GM19238 (cell line): Measurements from ENCODE around the gene CNN3.

Experiments
- DNase-seq: peaks from one replicate; pipeline ENCODE4 v3.0.0; 2011; ENCODE audit warnings: low spot score; ENCODE audit not compliant: insufficient read length

The CNN3 gene

GRCh38 chr1:94922761-94923331, 4.1 kb downstream of the CNN3 start:
- DNase-seq: no peak

- no peak for DNase-seq
Measured at GRCh38 chr1:94921977-94922376, 4.9 kb downstream of the CNN3 start.

GRCh38 chr1:94920061-94920460, 6.8 kb downstream of the CNN3 start:
- no peak for DNase-seq

GRCh38 chr1:94919241-94920030, 7.5 kb downstream of the CNN3 start:
- no peak for DNase-seq

- DNase-seq: no peak
Measured at GRCh38 chr1:94917251-94917650, 9.7 kb downstream of the CNN3 start.

DNA sequence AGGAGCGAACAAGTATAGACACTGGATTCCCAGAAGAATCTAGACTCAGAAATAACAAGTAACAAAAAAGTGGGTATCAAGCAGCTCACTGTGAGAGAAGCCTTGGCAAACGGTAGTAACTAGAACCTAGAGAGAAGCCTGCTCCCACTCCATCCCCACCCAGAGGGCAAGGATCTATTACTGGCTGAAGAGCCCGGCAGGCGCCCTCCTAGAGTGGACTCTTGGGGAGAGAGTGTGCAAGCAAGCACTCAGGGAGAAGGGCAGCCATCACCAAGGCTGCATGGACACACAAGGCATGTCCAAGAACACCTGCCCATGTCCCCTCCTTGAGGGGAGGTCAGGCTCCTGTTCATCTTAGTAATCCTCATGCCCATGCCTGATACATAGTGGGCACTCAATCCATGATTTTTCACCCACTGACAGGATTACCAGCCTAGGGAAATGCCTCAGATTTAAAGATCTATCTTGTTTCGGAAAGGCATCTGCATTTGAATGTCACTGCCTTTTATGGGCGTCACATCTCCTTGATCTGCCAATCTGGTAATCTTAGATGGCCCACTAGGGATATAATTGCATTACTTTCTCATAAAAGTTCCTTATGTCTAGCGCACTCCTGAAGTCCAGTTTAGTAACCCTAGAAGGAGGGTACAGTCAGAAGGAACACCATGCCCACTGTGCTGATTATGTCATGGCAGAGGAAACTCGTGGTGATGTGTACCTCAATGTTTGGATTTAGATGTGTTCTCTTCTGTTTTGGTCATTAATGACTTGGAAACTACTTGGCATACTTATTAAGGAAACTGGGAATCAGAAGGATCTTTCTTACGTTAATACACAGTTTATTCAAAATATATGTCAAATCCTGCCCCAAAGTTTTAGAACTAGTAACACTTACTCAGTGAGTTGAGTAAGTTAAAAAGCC, 14.4 kb downstream of the CNN3 start:
- no peak for DNase-seq

GRCh38 chr1:94909486-94909885, 17.4 kb downstream of the CNN3 start:
- DNase-seq: no peak

- DNase-seq: no peak
Measured at GRCh38 chr1:94908965-94909364, 17.9 kb downstream of the CNN3 start.

DNA sequence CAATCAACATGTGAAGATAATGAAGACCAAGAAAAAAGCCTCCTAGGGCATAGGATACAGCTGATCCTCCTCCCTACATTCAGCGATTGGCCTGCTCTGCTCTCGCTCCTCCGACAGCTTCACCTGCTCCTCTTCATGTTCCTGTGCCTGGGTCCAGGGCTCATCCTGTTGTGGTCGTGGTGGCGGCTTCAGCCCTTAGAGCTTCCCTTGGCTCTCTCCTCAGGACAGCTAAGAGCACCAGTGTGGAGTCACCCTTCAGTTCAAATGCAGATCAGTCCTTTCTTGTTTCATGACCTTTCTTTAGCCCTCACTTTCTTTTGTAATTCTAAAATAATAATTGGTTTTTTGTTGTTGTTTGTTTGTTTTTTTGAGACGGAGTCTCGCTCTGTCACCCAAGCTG, 18.7 kb downstream of the CNN3 start:
- no peak for DNase-seq

GRCh38 chr1:94907136-94907535, 19.8 kb downstream of the CNN3 start:
- DNase-seq: no peak

DNA sequence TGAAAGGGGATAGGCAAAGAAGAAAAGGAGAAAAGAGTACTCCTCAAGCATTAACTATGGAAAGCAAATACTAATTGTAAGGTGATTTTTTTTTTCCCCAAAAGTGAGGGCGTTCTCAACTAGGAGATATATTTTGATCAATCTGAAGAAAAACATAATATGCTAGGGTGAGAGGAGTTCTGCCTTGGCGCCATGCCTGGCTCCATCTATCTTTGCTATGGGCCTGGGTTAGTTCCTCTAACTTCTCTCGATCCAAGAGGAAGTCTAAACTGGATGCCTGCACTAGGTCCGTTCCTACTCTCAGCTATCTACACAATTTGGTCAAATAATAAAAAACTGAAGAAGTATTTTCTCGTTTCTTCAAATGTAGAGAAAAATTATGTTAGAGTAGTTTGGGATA, 20.5 kb downstream of the CNN3 start:
- no peak for DNase-seq

DNA sequence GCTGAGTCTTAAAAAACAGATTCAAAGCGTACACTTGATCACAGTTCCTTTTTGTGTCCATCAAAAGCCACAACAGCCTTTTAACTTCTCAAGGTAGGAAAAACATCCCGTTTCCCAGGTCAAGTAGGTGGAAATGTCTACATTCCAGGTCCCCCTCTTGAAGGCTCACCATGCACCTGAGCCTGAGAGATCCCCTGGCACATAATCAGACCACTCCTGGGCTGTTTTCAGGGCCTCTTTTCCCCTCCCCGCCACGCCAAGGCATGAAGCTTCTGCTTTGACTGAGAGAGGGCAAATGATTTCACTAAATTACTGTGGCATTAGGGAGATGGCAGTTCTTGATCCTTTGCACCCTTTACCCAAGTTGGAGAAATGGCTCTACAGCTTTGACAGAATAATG, 21.7 kb downstream of the CNN3 start:
- DNase-seq: no peak

- DNase-seq: no peak
Measured at GRCh38 chr1:94903280-94904009, 23.5 kb downstream of the CNN3 start.

DNA sequence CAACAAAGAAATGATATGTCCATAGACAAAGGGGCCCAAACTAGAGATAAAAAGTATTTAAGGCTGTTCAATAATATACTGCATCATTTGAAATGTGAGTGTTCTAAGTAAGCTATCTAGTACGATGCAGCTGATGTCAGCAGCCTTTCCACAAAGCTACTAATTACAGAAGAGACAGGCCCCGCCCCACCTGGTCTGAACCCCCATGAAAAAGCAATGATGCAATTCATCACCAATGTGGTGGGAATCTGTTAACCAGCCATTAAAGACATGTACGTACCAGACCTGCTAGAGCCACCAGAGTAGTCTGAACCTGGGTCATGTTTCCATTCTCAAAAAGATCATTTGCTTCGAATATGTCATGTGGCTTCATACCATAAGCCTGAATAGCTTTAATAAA, 25.1 kb downstream of the CNN3 start:
- no peak for DNase-seq

DNA sequence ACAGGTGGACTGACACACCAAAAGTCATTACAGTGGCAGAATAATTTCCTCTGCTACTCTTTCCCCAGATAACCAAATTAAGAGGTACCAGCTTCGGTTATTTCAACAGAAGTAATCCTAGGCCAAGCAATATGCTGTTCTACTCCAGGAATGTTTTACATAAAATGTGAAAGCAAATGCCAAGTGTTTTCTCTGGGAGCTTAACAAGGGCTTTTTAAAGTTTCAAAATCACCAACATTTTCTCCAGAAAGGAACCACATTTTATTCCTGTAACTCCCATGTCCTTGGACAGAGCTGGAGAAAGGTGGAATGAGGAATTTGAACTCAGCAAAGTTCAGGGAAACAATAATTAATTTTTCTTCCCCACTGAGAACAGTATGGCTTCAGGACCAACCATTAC, 27.2 kb downstream of the CNN3 start:
- DNase-seq: no peak

- DNase-seq: no peak
Measured at GRCh38 chr1:94898491-94899385, 28.2 kb downstream of the CNN3 start.

GRCh38 chr1:94895518-94895917, 31.4 kb downstream of the CNN3 start:
- no peak for DNase-seq

DNA sequence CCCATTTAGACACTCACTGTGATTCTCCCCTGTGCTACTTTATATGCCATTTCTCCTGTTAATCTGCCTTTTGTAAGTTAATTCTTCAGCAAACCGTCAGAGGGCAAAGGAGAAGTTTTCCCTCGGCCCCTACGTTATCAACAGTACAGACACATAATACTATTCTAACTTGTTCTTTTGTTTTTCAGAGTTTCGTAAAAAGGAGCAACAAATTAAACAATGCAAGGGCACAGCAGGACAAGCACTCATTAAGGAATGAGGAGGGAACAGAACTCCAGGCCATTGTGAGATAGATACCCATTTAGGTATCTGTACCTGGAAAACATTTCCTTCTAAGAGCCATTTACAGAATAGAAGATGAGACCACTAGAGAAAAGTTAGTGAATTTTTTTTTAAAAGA, 32.3 kb downstream of the CNN3 start:
- no peak for DNase-seq

DNA sequence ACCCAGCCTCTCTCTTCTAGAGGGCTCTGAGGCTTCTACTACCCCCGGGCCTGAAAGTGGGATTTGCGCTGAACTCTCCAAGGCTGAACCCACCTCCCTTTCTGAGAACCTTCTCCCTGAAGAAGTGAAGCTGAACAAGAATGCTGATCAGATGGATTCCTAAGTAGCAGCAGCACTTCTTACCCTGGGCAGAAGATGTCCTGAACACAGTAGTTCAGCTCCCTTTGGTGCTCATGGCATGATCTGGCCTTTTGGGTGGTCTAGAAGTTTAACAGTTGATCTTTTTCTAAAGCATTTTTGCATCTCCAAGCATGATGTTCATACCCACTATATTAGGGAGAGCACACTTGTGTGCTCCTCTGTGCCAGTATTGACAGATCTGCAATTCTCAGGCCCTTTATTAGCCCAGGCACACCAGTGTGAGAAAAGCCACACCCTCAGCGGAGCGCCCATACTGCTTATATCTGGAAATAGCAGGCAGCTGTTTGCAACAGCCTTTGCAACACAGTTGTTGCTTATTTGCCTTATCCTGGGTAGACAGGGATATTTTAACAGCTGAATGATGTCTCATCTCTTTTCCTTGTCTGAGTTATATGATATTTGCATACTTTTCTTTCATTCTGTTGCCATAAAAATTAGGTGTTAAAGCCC, 34.2 kb downstream of the CNN3 start:
- DNase-seq: no peak

GRCh38 chr1:94888201-94888600, 38.7 kb downstream of the CNN3 start:
- no peak for DNase-seq
